GM23248 (cell line): ENCODE measurements around the gene OS9. TPM values are rescaled to one million over a fixed set of nuclear protein-coding genes. Genes with fewer than 3 reads are reported as not detected.
"Not testable (repeated sequence)": the region's sequence is repeated elsewhere in the genome, so short reads cannot be mapped to it uniquely, and the experiment has no call there.

Source experiments
- DNase-seq: peaks from one replicate; pipeline ENCODE4 v3.0.0-alpha.2; 2015
- H2AFZ ChIP-seq: fragments of 200-600 bp; sonication (generic); 2 replicates; pipeline ENCODE4 v1.6.1; 2016; ENCODE audit warnings: antibody characterized with exemption
- H3F3A ChIP-seq: fragments of 200-600 bp; sonication (generic); 2 replicates; pipeline ENCODE4 v1.6.1; 2016; ENCODE audit warnings: mild to moderate bottlenecking, antibody characterized with exemption, mixed run types; ENCODE audit not compliant: insufficient read depth
- H3K27ac ChIP-seq: fragments of 200-600 bp; sonication (generic); 2 replicates; pipeline ENCODE4 v1.5.1; 2016; ENCODE audit warnings: mild to moderate bottlenecking
- H3K27me3 ChIP-seq: fragments of 200-600 bp; sonication (generic); replicated peaks from 2 replicates; pipeline ENCODE4 v1.6.1; 2016; ENCODE audit warnings: mild to moderate bottlenecking; ENCODE audit not compliant: insufficient read depth
- H3K36me3 ChIP-seq: fragments of 200-600 bp; sonication (generic); 2 replicates; pipeline ENCODE4 v1.6.1; 2016; ENCODE audit warnings: low read depth, mild to moderate bottlenecking
- H3K4me1 ChIP-seq: fragments of 200-600 bp; sonication (generic); 2 replicates; pipeline ENCODE4 v1.6.1; 2016; ENCODE audit warnings: mild to moderate bottlenecking; ENCODE audit not compliant: insufficient read depth
- H3K4me2 ChIP-seq: fragments of 200-600 bp; sonication (generic); one replicate; pipeline ENCODE4 v1.6.1; 2016; ENCODE audit warnings: mild to moderate bottlenecking; ENCODE audit not compliant: unreplicated experiment
- H3K4me3 ChIP-seq: fragments of 200-600 bp; sonication (generic); 2 replicates; pipeline ENCODE4 v1.5.1; 2016; ENCODE audit warnings: mild to moderate bottlenecking
- H3K79me2 ChIP-seq: fragments of 200-600 bp; sonication (generic); 2 replicates; pipeline ENCODE4 v1.6.1; 2016; ENCODE audit warnings: mild to moderate bottlenecking; ENCODE audit not compliant: insufficient read depth
- H3K9ac ChIP-seq: fragments of 200-600 bp; sonication (generic); 2 replicates; pipeline ENCODE4 v1.6.1; 2016; ENCODE audit warnings: mild to moderate bottlenecking
- H3K9me2 ChIP-seq: fragments of 200-600 bp; sonication (generic); 2 replicates; pipeline ENCODE4 v1.6.1; 2016; ENCODE audit warnings: mixed run types, mild to moderate bottlenecking, moderate library complexity; ENCODE audit not compliant: insufficient read depth
- H3K9me3 ChIP-seq: fragments of 200-600 bp; sonication (generic); one replicate; pipeline ENCODE4 v1.6.1; 2017; ENCODE audit warnings: low read depth
- H4K20me1 ChIP-seq: fragments of 200-600 bp; sonication (generic); 2 replicates; pipeline ENCODE4 v1.6.0; 2016; ENCODE audit not compliant: insufficient read depth
- EZH2 ChIP-seq: fragments of 200-600 bp; sonication (generic); IDR thresholded peaks from 2 replicates; pipeline ENCODE4 v1.6.1; 2018; ENCODE audit warnings: antibody characterized with exemption, mild to moderate bottlenecking; ENCODE audit not compliant: insufficient read depth, poor library complexity, severe bottlenecking
- EZH2phosphoT487 ChIP-seq: fragments of 200-600 bp; sonication (generic); IDR thresholded peaks from 2 replicates; pipeline ENCODE4 v1.6.1; 2018; ENCODE audit warnings: antibody characterized with exemption, moderate library complexity, mild to moderate bottlenecking, low read depth; ENCODE audit not compliant: insufficient read depth
- WGBS, 2 experiments: methylation state at CpG; one replicate each; pipeline ENCODE4 v1.1.6; 2015 to 2017; ENCODE audit warnings: low lambda C conversion rate in 2 of 2, low coverage in 1 of 2; ENCODE audit errors: missing lambda C conversion rate in 2 of 2; 5-methylcytosine and 5-hydroxymethylcytosine counted together
- in situ Hi-C: fragments of 300-500 bp; cut with MboI; formaldehyde crosslinking; loops from 2 replicates; pipeline ENCODE4 v1.15.0; 2020
- polyA plus RNA-seq: library from polyadenylated mRNA; unstranded; fragments of >200 nt; fragmentation: Nextera tagmentation; extraction: Ambion mirVana; gene quantifications from 2 replicates; pipeline ENCODE4 v1.2.1, GENCODE V29; 2016
- total RNA-seq: library from RNA; depleted of rRNA; stranded (reverse); fragments of >200 nt; shearing (Covaris generic); gene quantifications from 2 replicates; pipeline ENCODE4 v1.2.3, GENCODE V29; 2014

The OS9 gene
- total and polyA plus RNA-seq, 2 experiments from 2014 or later = 186 to 329 TPM

- Histone ChIP-seq H3K4me3 (no peak overlapping the region), H3K4me2 (no peak overlapping the region), H3K9me3 (no peaks in the 10 kb centered on the region), H3K27me3 (peaks cover 12% of the 10 kb centered on the region; the same call in 1 of the 2 replicates), H3K79me2 (no peaks in the 10 kb centered on the region), H3K9me2 (no peaks in the 10 kb centered on the region), H3F3A (no peaks in the 10 kb centered on the region), H4K20me1 (no peaks in the 10 kb centered on the region), H3K36me3 (no peaks in the 10 kb centered on the region), H3K4me1 (no peaks in the 10 kb centered on the region), H2AFZ (no peak overlapping the region), H3K27ac (no peak overlapping the region), H3K9ac (no peak overlapping the region)
- no peak for TF ChIP-seq EZH2
- no peak for TF ChIP-seq EZH2phosphoT487
- 39 to 46% methylated on average over 4 of the region's 4 CpGs for WGBS, 2 experiments
- no peak for DNase-seq
- in situ Hi-C loops = no loop called here
These were observed 32.6 kb upstream of the OS9 start for GRCh38 chr12:57661376-57661775.

- H4K20me1 ChIP-seq, H3K4me3 ChIP-seq, H3K79me2 ChIP-seq, H2AFZ ChIP-seq, H3K9me2 ChIP-seq, in situ Hi-C loops, H3K27ac ChIP-seq, H3K4me2 ChIP-seq, DNase-seq, H3K36me3 ChIP-seq, H3K9me3 ChIP-seq, H3K27me3 ChIP-seq, H3F3A ChIP-seq, H3K4me1 ChIP-seq, H3K9ac ChIP-seq: not testable (repeated sequence)
- 67 to 76% methylated on average over 15 to 29 of the region's 34 CpGs for WGBS, 2 experiments
These were observed 28.7 kb upstream of the OS9 start for GRCh38 chr12:57665066-57665820.

- Histone ChIP-seq H3K4me1 (no peaks in the 10 kb centered on the region), H3K4me2 (no peak overlapping the region), H3K27me3 (peaks cover 15% of the 10 kb centered on the region), H3F3A (no peaks in the 10 kb centered on the region), H3K36me3 (no peaks in the 10 kb centered on the region), H3K27ac (no peak overlapping the region), H3K9me2 (no peaks in the 10 kb centered on the region), H3K9me3 (no peaks in the 10 kb centered on the region), H3K79me2 (no peaks in the 10 kb centered on the region), H3K4me3 (no peak overlapping the region), H2AFZ (no peak overlapping the region), H4K20me1 (no peaks in the 10 kb centered on the region), H3K9ac (no peak overlapping the region)
- no peak for DNase-seq
- in situ Hi-C loops = no loop called here
- TF ChIP-seq EZH2 (no peak), EZH2phosphoT487 (no peak)
- WGBS, 2 experiments = 49 to 63% methylated on average over 5 of the region's 5 CpGs
These were observed 27.0 kb upstream of the OS9 start for GRCh38 chr12:57666897-57667296.

- H2AFZ ChIP-seq, H3K27ac ChIP-seq, H3K9ac ChIP-seq, H3K79me2 ChIP-seq, H3K4me2 ChIP-seq, H3K9me2 ChIP-seq, H3K4me3 ChIP-seq, H4K20me1 ChIP-seq, H3K4me1 ChIP-seq, in situ Hi-C loops, H3K9me3 ChIP-seq, H3F3A ChIP-seq, H3K36me3 ChIP-seq, DNase-seq: not testable (repeated sequence)
- H3K27me3 ChIP-seq = peaks cover 15% of the 10 kb centered on the region
- 52% methylated on average over 10 of the region's 10 CpGs for WGBS, 2 experiments
These were observed 24.2 kb upstream of the OS9 start for GRCh38 chr12:57669691-57670090.

GRCh38 chr12:57671811-57672210 is 22.1 kb upstream of the OS9 start:
- H4K20me1 ChIP-seq, H3K4me1 ChIP-seq, H3K27ac ChIP-seq, H3K79me2 ChIP-seq, in situ Hi-C loops, H3K9ac ChIP-seq, H3K4me2 ChIP-seq, H3K36me3 ChIP-seq, H3K9me2 ChIP-seq, H3F3A ChIP-seq, H2AFZ ChIP-seq, DNase-seq, H3K9me3 ChIP-seq, H3K4me3 ChIP-seq: not testable (repeated sequence)
- peaks cover 15% of the 10 kb centered on the region for H3K27me3 ChIP-seq
- 73 to 79% methylated on average over 3 of the region's 3 CpGs for WGBS, 2 experiments
